Nucleus accumbens (tissue), 56 donors: Measurements from ENCODE around the gene BNIP5.
A peak's percentile ranks its signal among the peaks of the same experiment; 100 is the strongest.

Source experiments
- DNase-seq, 56 donors: peaks; one replicate each; lab custom pipeline; 2025; lab: John Stamatoyannopoulos, UW

BNIP5 gene

DNA sequence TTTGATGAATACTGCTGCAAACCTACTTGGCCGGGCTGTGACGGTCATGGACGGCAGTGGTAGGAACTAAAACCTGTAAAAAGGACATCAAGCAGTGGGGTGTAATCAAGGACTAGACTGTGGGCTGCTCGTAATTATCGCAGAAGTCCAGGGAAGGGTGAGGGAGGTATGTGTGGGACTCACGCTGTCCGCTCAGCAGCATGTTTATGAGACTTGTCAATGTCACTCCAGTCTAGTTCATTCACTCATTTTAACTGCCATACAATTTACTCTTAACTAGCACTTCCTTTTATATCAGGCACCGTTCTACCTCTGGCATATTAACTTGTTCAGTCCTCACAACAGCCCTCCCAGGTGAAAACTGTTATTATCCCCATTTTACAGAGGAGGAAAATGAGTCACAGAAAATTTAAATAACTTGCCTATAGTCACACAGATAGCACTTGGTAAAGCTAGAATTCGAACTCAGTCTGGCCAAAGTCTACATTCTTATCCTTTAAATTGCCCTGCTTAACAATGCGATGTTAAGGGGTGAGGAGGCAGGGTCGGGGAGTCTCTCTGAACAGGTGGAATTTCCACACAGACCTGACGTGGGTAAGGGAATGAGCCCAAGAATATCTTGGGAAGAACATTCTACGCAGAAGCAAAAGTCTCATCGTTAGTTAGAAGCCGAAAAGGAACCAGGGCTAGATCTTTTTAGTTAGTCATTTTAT, 62.7 kb downstream of the BNIP5 start:
- DNase-seq = no peak

DNA sequence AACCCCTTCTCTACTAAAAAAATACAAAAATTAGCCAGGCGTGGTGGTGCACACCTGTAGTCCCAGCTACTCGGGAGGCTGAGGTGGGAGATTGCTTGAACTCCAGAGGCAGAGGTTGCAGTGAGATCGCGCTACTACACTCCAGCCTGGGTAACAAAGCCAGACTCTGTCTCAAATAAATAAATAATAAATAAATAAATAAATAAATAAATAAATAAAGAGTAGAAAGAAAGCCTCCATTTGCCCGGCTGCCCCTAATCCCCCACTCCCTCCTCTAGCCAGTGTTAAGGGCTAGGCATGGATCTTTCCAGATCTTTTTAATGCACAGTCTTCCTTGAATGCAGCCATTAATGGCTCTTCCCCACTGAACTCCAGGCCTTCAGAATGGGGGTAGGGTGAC, 63.6 kb downstream of the BNIP5 start:
- no peak for DNase-seq

DNA sequence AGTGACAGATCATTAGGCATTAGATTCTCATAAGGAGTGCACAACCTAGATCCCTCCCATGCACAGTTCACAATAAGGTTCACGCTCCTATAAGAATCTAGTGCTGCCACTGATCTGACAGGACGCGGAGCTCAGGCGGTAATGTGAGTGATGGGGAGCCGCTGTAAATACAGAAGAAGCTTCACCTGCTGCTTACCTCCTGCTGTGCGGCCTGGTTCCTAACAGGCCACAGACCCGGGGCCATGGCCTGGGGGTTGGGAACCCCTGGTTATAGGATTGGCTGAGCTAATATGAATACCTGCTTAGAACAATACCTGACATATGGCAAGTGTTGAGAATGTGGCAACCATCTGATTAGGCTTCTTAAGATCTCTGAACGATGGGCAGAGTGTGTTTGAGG, 64.5 kb downstream of the BNIP5 start:
- no peak for DNase-seq

DNA sequence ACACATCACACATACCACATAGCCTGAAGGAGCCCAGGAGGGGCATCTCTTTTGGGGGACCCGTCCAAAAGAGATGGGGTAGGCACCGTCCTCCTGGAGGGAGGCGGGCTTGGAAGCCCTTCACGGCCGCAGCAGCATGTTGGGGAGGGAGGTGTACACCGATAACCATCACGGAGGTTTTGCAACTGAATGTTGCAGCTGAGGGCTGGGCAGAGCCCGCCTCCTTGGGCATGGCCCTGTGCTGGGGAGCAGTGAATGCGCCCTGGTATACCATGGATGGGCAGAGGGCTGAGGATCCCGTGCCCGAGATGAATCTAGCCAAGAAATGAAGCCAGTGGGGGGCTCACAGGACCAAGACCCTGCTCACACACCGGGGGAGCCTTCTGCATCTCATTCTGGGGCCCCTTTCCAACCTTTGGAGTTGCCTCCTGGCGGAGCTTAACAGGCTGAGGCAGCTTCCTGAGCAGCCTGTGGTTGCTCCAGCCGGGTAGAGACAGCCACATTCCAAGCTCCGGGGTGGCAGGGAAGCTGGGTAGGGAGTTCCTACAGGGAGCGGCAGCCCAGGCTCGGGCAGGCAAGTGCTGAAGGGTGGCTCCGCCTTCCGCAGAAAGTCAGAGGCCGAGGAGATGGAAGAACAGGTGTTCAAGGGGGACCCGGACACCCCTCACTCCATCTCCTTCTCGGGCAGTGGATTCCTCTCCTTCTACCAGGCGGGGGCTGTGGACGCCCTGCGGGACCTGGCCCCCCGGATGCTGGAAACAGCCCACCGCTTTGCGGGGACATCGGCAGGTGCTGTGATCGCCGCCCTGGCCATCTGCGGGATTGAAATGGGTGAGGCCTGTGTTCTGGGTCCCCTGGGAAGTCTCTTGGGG, 66.6 kb downstream of the BNIP5 start, which contains the start of gene PNPLA1:
Gene PNPLA1, plus strand, starts transcription at position 227 of the 872 bp plus-strand sequence. Its CDS starts 400 bp downstream, at position 627.
- DNase-seq = no peak

DNA sequence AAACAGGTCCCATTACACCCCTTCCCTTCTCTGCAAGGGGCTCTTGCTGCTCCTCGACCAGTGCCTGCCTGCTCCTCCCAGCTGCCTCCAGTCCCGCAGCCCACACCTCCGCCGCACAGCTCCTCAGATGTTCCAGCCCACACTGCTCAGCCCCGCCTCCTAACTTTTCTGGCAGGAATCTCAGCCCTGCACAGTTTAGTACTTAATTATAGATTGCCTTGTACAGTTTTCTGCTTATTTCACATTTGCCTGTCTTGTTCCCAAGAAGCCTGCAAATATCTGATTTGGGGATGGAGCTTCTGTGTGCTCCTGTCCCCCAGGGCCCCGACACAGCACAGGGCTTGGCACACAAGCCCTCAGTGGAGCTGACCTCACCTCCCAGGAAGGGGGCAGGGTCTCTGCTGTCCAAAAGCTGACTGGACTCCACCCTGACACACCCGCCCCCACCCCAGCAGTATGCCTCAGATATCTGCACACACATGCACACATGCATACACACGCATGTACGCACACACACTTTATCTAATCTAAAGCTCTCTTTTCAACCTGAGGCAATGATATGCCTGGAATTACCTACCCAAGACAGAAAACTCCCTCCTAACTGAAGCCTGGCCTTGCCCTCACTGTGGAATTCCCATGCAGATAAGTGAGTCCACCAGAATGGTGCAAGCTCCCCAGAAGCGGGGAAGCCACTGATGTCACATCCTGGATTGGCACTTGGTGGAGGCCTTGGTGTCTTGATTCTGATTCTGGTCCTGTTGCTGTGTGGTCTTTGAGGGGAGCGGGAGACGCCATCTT, 68.0 kb downstream of the BNIP5 start:
- peak in 37 of 56 donors; percentile 4 to 86 (median 47) for DNase-seq

DNA sequence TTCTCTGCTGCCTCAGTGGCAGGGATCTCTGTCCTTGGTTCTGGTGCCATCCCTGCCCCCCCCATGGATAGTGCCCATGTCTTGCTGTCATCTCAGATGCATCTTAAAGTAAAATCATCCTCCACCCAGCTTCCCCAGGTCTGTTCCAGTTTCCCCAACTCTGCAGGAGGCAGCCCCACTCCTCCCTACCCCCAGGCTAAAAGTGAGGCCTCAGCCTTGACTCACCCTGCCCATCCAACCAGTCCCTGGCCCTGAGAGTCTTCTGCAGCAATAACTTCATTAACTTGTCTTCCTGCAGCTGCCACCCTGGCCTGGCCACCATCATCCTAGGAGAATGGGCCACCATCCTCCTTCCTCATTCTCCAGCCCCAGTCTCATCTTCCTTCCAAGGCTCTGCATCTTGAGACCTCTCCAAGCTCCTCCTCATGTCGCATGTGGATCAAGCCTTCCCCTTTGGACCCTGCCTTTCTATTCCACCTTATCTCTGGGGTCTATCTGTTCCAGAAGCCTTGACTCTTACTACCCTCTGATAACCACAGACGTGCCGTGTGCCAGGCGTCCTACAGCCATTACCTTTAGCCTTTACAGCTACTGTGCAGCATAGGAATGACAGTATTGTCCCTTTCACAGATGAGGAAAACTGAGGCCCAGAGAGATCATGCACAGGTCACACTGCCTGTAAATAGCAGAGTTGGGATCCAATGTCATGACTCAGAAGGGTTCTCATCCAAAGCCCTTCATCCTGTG, 68.8 kb downstream of the BNIP5 start:
- DNase-seq = no peak

DNA sequence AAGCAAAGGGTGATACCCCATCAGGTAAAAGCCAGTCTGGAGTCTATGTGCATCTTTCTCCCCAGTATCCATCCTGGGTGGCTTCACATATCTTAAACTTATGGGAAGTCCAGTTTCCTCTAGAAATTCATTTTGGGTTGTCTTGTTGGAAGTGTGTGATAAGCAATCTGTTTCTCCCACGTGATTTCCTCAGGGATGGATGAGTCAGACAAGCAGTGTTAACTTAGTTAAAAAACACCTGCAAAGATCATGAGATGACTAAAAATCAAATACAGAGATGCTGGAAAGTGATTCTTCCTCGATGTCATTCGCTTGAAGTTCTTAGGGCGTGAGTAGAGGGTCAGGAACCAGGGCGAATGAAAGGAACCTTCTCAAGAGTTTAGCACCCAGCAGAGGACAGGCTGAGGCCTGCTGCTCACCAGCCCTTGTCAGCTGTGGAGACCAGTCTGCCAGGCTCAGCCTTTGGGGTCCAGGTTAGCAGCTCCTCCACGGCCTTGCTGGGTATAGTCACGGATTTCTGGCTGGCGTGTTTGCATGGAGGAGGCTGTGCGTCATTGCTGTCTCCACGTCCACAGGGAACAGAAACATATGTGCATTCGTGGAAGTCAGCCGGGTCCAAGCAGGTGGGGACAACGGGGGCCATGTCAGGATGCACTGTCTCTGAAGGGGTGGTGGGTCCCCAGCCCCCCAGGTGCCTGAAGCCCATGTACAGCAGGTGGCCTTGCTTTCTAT, 69.6 kb downstream of the BNIP5 start:
- peak in 3 of 56 donors; percentile 13 to 16 (median 15) for DNase-seq
